ENCODE data around the gene NDUFA8.
"Not testable (repeated sequence)": the region's sequence is repeated elsewhere in the genome, so short reads cannot be mapped to it uniquely, and the experiment has no call there.

NDUFA8 gene

DNA sequence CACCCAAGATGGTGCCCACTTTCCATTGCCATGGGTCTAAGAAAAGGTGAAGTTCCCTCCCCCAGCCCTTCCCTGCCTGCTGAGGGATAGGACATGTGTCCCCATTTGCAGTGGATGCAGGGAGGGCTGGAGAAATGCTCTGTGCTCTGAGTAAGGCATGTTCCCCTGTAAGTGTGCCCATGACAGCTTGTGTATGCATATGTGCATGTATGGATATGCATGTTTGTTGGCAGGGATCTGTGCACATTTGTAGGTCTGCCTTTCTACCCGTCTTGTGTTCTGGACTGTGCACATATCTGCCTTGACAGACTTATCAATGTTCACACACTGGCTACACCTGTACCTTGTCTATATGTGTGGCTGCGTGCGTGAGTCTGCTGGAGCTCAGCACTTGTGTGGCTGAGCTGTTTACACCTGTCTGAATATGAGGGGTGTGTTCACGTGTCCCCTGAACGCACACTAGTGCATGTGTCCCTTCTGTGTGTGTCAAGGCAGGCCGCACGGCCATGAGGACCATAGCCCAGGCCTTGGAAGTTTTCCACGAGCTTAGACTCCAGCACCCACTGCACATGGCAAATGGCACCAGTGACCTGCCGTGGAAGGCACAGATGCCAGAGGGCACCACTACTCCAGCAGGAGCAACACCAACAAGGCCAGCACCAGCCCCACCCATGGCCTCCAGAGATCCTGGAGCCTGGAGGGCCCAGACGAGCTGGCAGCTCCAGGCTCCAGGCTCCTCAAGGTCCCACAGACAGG is 39.1 kb downstream of the NDUFA8 start:
- no peak for DNase-seq

DNA sequence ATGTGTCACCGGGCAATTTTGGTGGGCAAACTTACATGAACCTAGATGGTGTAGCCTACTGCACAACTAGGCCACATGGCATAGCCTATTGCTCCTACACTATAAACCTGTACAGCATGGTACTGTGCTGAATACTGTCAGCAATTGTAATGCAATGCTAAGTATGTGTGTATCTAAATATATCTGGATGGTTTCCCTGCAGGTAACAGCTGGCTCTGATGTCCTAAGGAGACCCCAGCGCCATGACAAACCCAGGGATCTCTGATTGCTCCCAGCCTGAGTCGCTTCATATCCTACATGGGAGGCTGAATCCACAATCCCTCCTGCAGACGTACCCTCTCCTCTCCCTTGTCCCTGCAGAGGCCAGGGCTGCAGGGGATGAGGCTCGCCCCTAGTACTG is 39.9 kb downstream of the NDUFA8 start:
- DNase-seq, result no peak

DNA sequence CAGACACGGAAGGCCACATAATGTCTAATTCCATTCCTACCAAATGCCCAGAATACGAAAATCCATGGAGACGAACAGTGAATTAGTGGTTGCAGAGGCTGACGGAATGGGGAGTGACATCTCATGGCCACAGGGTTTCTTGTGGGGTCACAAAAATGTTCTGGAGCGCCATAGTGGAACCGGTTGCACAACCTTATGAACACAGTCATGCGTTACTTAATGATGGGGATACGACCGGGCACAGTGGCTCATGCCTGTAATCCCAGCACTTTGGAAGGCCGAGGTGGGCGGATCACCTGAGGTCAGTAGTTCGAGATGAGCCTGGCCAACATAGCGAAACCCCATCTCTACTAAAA is 40.4 kb downstream of the NDUFA8 start:
- DNase-seq, result no peak

- no peak for DNase-seq
Observed at GRCh38 chr9:122118343-122119165, 41.0 kb downstream of the NDUFA8 start.

DNA sequence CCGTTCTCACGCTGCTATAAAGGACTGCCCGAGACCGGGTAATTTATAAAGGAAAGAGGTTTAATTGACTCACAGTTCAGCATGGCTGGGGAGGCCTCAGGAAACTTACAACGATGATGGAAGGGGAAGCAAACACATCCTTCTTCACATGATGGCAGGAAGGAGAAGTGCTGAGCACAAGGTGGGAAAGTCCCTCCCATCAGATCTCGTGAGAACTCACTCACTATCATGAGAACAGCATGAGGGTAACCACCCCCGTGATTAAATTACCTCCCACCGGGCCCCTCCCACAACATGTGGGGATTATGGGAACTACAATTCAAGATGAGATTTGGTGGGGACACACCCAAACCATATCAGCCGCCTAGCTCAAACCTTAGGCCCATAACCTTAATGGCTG is 42.3 kb downstream of the NDUFA8 start:
- DNase-seq, result not testable (repeated sequence)

GRCh38 chr9:122116448-122117173 is 43.0 kb downstream of the NDUFA8 start:
- DNase-seq, result no peak

- no peak for DNase-seq
Observed at GRCh38 chr9:122116040-122116439, 43.5 kb downstream of the NDUFA8 start.

DNA sequence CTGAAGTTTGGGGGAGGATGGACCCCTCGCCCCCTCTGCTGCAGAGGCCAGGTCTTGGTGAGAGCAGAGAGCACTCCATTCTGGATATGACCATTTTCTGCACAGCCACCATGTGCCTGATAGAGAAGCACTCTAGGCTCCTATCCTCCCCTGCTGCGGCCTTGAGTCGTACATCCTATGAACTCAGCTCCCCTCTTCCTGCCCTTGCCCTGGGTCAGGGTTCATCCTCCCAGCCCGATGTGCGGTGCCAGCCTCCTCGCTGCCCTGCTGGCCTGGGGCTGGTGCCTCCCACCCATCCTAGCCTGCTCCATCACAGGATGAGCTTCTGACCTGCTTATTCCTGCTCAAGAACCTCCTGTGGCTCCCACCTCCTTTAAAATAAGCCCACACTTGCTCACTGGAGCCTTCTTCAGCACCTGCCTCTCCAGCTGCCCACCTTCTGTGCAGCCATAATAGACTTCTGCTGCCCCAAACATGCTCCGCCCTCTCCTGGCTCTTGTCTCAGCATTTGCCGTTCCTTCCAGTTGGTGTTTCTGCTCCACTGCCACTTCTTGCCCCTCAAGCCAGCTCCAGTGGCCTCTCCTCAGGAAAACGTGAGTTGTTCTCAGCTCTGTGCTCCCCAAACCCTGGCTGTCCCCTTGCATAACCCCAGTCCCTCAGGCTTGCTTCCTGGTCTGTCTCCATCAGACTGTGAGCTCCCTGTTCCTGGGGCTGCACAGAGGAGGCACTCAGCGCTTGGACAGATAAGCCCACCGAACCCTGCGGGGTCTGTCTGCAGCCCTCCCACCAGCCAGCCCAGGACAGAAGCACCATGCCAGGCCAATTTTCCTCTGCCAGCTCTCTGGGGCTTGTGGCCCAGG is 44.2 kb downstream of the NDUFA8 start:
- DNase-seq, result no peak

DNA sequence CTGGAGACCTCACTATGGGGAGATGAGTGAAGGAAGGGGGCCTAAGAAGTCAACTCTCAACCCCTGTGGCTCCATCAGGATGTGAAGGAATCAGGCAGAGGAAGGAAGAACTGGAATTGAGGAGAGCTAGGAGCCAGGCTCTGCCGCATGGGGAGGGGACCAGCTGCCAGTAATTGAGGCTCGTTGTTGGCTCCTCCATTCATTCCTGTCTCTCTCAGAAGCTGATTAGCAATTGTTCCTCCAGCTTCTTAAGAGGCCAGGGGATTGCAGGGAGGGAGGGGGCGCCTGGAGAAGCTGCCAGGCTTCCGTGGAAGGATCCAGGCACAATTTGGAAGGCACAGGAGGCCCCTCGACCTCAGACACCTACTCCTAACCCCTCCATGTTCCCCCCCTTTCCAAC is 46.0 kb downstream of the NDUFA8 start:
- no peak for DNase-seq

- no peak for DNase-seq
Observed at GRCh38 chr9:122112238-122112637, 47.3 kb downstream of the NDUFA8 start.

DNA sequence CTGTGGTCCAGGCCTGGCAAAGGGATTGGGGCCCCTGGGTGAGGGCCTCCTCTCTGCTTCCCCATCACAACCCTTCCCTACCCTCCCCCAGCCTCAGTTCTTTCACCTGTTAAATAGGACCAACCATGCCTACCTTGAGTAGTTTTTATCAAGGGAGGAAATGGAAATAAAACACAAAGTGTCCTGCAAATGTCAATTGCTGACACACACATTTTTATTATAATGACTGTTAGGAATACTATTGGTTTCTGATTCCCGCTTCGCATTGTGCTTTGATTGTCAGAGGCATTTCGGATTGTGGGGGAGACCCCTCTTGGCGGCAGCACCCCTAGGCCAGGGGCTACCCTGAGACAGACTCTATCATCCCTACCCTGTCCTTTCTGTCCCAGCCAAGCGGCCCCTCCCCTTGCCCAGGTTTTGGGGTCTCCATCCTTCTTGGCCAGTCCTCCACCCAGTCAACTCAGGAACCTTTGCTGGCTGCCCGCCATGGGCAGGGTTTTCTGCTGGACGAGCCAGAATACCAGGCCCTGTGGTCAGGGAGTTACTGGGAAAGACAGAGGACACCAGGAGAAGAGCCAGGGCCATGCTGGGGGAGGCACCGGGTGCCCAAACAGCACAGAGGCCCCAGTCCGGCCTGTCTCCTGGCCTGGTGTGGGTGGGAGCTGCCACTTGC is 48.0 kb downstream of the NDUFA8 start:
- DNase-seq, result no peak

DNA sequence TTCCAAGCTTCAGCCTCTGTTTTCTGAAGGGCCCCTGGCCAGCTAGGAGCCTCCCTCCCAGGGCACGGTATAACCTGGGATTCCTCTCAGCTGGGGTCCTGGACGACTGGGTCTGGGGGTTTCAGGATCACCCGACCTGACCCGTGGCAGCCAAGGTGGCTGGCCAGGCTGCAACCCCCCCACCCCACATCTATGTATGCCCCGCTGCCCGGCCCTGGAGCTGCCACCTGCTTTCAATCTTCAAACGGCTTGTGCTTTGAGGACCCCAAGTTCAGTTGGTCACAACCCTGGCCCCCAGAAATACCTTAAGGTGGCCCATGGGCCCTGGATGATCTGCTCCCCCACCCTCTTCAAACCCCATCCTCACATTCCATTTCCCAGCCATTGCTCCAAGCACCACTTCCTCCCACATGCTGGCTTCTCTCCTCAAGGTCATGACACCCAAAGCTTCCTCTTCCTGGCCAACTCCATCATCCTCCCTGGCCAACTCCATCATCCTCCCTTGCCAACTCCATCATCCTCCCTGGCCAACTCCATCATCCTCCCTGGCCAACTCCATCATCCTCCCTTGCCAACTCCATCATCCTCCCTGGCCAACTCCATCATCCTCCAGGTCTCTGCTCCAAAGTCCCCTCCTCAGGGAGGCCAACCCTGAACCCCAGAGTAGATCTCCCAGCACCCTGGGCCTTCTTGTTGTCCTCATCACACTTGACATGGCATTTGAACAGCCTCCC is 49.3 kb downstream of the NDUFA8 start:
- no peak for DNase-seq

- DNase-seq, result no peak
Observed at GRCh38 chr9:122109035-122109813, 50.4 kb downstream of the NDUFA8 start.

DNA sequence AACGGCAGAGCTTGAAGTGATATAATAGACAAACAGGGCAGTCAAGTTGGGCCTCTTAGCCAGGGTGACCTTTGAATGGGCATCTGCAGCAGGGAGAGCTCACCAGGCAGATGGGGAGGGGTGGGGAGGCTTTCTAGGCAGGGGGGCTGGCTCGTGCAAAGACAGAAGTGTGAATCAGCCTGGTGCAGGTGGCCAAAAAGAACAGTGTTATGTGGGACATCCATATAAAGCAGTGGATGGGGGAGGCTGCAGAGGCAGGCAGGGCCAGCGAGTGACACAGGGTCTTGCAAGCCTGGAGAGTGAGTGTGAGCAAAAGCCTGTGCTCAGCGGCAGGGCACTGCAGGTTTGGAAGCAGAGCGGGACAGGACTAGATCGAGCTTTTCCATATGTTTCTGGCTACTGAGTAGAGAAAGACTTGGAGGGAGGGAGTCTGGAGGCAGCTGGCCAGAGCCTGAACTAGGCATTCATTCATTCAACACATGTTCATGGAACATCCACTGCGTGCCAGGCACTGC is 52.2 kb downstream of the NDUFA8 start:
- DNase-seq, result no peak

DNA sequence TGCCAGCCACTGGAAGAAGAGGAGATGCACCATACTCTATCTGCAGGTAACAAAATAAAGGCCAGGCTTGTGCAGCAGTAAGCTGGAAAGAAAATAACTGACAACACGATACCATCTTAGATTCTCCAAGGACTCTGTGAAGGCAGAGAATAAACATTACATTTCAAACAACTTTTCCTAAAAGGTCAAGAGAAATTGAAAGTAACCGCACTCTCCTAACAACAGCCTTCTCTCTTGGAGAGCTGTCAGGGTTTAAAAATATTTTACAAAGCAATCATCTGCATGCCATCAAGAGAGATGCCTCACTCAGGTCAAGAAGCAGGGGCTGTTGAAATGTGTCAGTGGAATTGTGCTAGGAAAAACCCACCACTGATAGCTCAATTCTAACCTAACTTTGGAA is 53.0 kb downstream of the NDUFA8 start:
- DNase-seq, result no peak

DNA sequence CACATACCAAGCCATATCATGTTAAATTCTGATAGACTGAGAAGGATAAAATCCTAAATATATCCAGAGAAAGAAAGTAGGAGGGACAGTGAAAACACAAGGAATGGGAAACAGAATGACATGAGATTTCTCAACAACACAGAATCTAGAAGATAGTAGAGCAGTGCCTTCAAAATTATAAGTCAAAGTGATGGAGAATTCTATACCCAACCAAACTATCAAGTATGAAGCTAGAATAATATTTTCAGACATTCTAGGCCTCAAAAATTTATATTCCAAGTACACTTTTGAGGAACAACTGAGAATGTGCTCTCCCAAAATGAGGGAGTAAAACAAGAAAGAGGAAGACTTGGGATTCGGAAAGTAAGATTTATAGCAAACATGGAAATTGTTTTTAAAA is 55.6 kb downstream of the NDUFA8 start:
- no peak for DNase-seq

- DNase-seq, result no peak
Observed at GRCh38 chr9:122102156-122102555, 57.4 kb downstream of the NDUFA8 start.

DNA sequence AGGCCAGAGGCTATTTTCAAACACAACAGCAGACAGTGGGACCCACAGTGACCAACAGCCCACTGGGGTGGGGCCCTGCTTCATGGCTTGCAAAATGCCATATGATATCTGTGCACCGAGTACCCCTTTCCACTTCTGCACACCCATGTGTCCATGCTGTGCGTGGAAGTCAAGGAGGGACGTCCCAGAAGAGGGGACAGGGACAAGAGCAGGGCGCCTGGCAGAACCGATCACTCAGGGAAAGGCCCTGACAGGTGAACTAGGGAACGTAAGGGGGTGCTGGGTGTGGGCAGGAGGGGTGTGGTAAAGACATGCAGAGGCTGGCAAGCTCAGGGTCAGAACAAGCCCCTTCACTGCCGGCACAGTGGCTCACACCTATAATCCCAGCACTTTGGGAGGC is 58.8 kb downstream of the NDUFA8 start:
- no peak for DNase-seq

- peak; percentile 72 for DNase-seq
Observed at GRCh38 chr9:122099271-122099869, 60.2 kb downstream of the NDUFA8 start.
